Measurements from ENCODE around the gene SLC44A5. TPM values are rescaled to one million over a fixed set of nuclear protein-coding genes. Genes with fewer than 3 reads are reported as not detected.

The SLC44A5 gene
- total RNA-seq, 1 donor from 2014 or later, result 0.69 TPM

- Mint-ChIP-seq H3K27me3 (no peaks in the 10 kb centered on the region), H3K9me3 (no peaks in the 10 kb centered on the region), H3K4me1 (no peaks in the 10 kb centered on the region), H3K27ac (no peak overlapping the region), H3K4me3 (no peak overlapping the region), H3K36me3 (ENCODE audit: low read depth) (no peaks in the 10 kb centered on the region)
- ChIA-PET POLR2A (no interaction called here), CTCF (no interaction called here)
- TF ChIP-seq, protein P1, sequence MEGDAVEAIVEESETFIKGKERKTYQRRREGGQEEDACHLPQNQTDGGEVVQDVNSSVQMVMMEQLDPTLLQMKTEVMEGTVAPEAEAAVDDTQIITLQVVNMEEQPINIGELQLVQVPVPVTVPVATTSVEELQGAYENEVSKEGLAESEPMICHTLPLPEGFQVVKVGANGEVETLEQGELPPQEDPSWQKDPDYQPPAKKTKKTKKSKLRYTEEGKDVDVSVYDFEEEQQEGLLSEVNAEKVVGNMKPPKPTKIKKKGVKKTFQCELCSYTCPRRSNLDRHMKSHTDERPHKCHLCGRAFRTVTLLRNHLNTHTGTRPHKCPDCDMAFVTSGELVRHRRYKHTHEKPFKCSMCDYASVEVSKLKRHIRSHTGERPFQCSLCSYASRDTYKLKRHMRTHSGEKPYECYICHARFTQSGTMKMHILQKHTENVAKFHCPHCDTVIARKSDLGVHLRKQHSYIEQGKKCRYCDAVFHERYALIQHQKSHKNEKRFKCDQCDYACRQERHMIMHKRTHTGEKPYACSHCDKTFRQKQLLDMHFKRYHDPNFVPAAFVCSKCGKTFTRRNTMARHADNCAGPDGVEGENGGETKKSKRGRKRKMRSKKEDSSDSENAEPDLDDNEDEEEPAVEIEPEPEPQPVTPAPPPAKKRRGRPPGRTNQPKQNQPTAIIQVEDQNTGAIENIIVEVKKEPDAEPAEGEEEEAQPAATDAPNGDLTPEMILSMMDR (IDR thresholded peaks at IDR 0.05), result no peak
- intact Hi-C loops (cut with micrococcal nuclease), result no loop called here
- no peak for DNase-seq
- no peak for ATAC-seq (ENCODE audit: low read depth)
Measured at GRCh38 chr1:75440274-75440673, 170.6 kb downstream of the SLC44A5 start.

- POLR2A ChIA-PET, result no interaction called here
- Mint-ChIP-seq H3K27ac (no peak overlapping the region), H3K36me3 (ENCODE audit: low read depth) (no peaks in the 10 kb centered on the region), H3K9me3 (no peaks in the 10 kb centered on the region), H3K4me1 (no peaks in the 10 kb centered on the region), H3K27me3 (no peaks in the 10 kb centered on the region), H3K4me3 (no peak overlapping the region)
- CTCF ChIA-PET, result no interaction called here
- intact Hi-C loops (cut with micrococcal nuclease), result no loop called here
- DNase-seq, result no peak
- no peak for ATAC-seq (ENCODE audit: low read depth)
- TF ChIP-seq, protein P1 (IDR thresholded peaks at IDR 0.05), result no peak
Measured at GRCh38 chr1:75438355-75438754, 172.6 kb downstream of the SLC44A5 start.

DNA sequence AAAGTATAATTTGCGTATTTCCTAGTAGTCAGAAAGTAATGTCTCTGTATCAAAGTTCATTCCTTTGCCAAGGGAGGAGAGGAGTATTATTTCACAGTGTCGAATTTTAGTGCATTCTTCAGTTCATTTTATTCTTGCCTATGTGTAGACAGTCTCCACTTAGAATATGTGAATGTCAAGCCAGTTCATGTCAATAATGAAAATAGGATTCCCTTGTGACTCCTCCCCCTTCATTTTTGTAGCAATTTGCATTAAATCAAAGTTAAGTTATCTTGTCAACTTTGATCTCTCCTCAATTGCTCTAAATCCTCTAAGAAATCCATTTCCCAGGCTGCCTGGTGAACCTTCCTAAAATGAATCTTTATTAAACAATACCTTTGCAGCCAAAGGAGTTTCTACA, 179.1 kb downstream of the SLC44A5 start:
- intact Hi-C loops (cut with micrococcal nuclease), result no loop called here
- Mint-ChIP-seq H3K4me1 (no peaks in the 10 kb centered on the region), H3K27ac (no peak overlapping the region), H3K9me3 (no peaks in the 10 kb centered on the region), H3K36me3 (ENCODE audit: low read depth) (no peaks in the 10 kb centered on the region), H3K27me3 (no peaks in the 10 kb centered on the region), H3K4me3 (no peak overlapping the region)
- CTCF ChIA-PET, result no interaction called here
- ATAC-seq (ENCODE audit: low read depth) (no peak), DNase-seq (no peak)
- TF ChIP-seq, protein P1 (IDR thresholded peaks at IDR 0.05), result no peak
- POLR2A ChIA-PET, result no interaction called here

GRCh38 chr1:75430526-75430925, 180.4 kb downstream of the SLC44A5 start:
- ChIA-PET CTCF (no interaction called here), POLR2A (no interaction called here)
- ATAC-seq (ENCODE audit: low read depth) (no peak), DNase-seq (no peak)
- H3K4me1 Mint-ChIP-seq, result no peaks in the 10 kb centered on the region
- H3K27me3 Mint-ChIP-seq, result no peaks in the 10 kb centered on the region
- no peaks in the 10 kb centered on the region for H3K36me3 Mint-ChIP-seq (ENCODE audit: low read depth)
- TF ChIP-seq, protein P1 (IDR thresholded peaks at IDR 0.05), result no peak
- H3K9me3 Mint-ChIP-seq, result no peaks in the 10 kb centered on the region
- intact Hi-C loops (cut with micrococcal nuclease), result no loop called here
- H3K27ac Mint-ChIP-seq, result no peak overlapping the region
- H3K4me3 Mint-ChIP-seq, result no peak overlapping the region

DNA sequence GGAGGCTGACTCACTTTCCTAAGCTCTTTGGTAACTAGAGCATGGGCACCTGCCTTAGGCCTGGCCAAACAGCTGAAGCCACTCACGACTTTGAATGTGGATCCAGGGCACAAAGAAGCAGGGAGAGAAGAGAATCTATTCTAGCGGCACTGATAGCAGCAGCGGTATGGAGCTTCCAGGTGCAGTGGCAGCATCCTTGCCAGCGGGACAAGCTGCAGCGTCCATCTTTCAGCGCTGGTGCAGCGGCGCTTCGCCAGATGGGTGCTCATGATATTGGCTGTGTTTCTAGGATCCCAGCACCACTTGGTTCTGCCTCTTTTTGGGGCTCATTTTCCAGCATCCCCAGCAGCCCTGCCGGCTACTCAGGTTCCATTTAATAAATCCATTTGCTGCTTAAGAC, 184.2 kb downstream of the SLC44A5 start:
- Mint-ChIP-seq H3K27ac (no peak overlapping the region), H3K4me1 (no peaks in the 10 kb centered on the region), H3K36me3 (ENCODE audit: low read depth) (no peaks in the 10 kb centered on the region), H3K27me3 (no peaks in the 10 kb centered on the region), H3K4me3 (no peak overlapping the region), H3K9me3 (no peaks in the 10 kb centered on the region)
- ChIA-PET CTCF (no interaction called here), POLR2A (no interaction called here)
- TF ChIP-seq, protein P1 (IDR thresholded peaks at IDR 0.05), result no peak
- no peak for DNase-seq
- intact Hi-C loops (cut with micrococcal nuclease), result no loop called here
- no peak for ATAC-seq (ENCODE audit: low read depth)

Measured in activated B cell treated with CpG ODN at 0.5 μM for 24 hours (primary cell).